Testis (tissue), 3 donors: ENCODE data around the gene OR51A4. TPM values are rescaled to one million over a fixed set of nuclear protein-coding genes. Genes with fewer than 3 reads are reported as not detected.

Source experiments
- DNase-seq: peaks from one replicate; pipeline ENCODE4 v3.0.0-alpha.2; 2019
- H3K27ac ChIP-seq, 2 donors: fragments of 200-600 bp; sonication (generic); one replicate each; pipeline ENCODE4 v1.5.1; 2019
- H3K27me3 ChIP-seq: fragments of 200-600 bp; sonication (generic); one replicate; pipeline ENCODE4 v1.5.1; 2019
- H3K36me3 ChIP-seq: fragments of 200-600 bp; sonication (generic); one replicate; pipeline ENCODE4 v1.5.1; 2017; ENCODE audit warnings: low read depth; ENCODE audit errors: missing control alignments
- H3K4me1 ChIP-seq: fragments of 200-600 bp; sonication (generic); one replicate; pipeline ENCODE4 v1.5.1; 2019
- H3K4me3 ChIP-seq, 2 donors: fragments of 200-600 bp; sonication (generic); one replicate each; pipeline ENCODE4 v1.5.1; 2017 to 2019
- H3K9me3 ChIP-seq: fragments of 200-600 bp; sonication (generic); one replicate; pipeline ENCODE4 v1.5.1; 2017
- CTCF ChIP-seq, 3 experiments: fragments of 450-650 bp in 2 of 3; fragments of 200-600 bp in 1 of 3; sonication (generic) in 1 of 3; IDR thresholded peaks; one replicate each; pipeline ENCODE4 v1.5.1; 2016 to 2019; ENCODE audit warnings: antibody characterized with exemption in 3 of 3, mild to moderate bottlenecking in 2 of 3, moderate library complexity in 1 of 3
- intact Hi-C: fragments of 100-400 bp; cut with DNase I; formaldehyde crosslinking; loops from one replicate; pipeline ENCODE4 v1.15.1; 2023; ENCODE audit warnings: low total_unique reads
- polyA plus RNA-seq: library from polyadenylated mRNA; stranded (reverse); fragments of 350-450 nt; fragmentation: Illumina TruSeq; extraction: RNeasy Lipid Tissue Mini Kit (QIAGEN cat#74804); gene quantifications from one replicate; pipeline ENCODE4 v1.2.3, GENCODE V29; 2014; ENCODE audit warnings: low read depth, low replicate concordance; ENCODE audit not compliant: insufficient read depth
- total RNA-seq, 2 donors: library from RNA; depleted of rRNA; stranded (reverse); fragments of >200 nt; gene quantifications; one replicate each; pipeline ENCODE4 v1.2.3, GENCODE V29; 2016

OR51A4 gene
- total and polyA plus RNA-seq, 3 donors from 2014 or later: not detected

GRCh38 chr11:4903484-4903883 lies 43.9 kb downstream of the OR51A4 start, which contains the start of gene OR51A7:
Gene OR51A7, plus strand, starts transcription at chr11:4903783. Its CDS starts 3,587 bp downstream, at chr11:4907370.
- no peak within 1 kb of the TSS for H3K27ac ChIP-seq
- no peaks in the 10 kb centered on the region for H3K27me3 ChIP-seq
- intact Hi-C loops: no loop called here
- TF ChIP-seq CTCF (IDR thresholded peaks at IDR 0.05): no peak
- H3K4me3 ChIP-seq: no peak within 1 kb of the TSS
- no peak for DNase-seq
- H3K9me3 ChIP-seq: no peaks in the 10 kb centered on the region
- no peaks in the 10 kb centered on the region for H3K36me3 ChIP-seq
- H3K4me1 ChIP-seq: no peaks in the 10 kb centered on the region

Other genes with a start within 250 kb of the OR51A4 start
- gene OR51E2, start 249.8 kb downstream of the OR51A4 start, total RNA-seq: under 1 TPM in 1 of 2 donors, not detected in 1; 0.47 TPM
- 0.17 TPM for gene OR51E2, start 249.8 kb downstream of the OR51A4 start, polyA plus RNA-seq
- under 1 TPM in 1 of 2 donors, not detected in 1; 0.55 TPM for gene MMP26, start 242.8 kb downstream of the OR51A4 start, total RNA-seq
- 1.1 TPM for gene MMP26, start 242.8 kb downstream of the OR51A4 start, polyA plus RNA-seq
- not detected for gene OR51F1, start 177.7 kb downstream of the OR51A4 start, total RNA-seq
- not detected for gene OR51F1, start 177.7 kb downstream of the OR51A4 start, polyA plus RNA-seq
- gene OR52R1, start 143.2 kb downstream of the OR51A4 start, total RNA-seq: not detected
- not detected for gene OR52R1, start 143.2 kb downstream of the OR51A4 start, polyA plus RNA-seq
- not detected for gene OR51F2, start 126.3 kb downstream of the OR51A4 start, total RNA-seq
- not detected for gene OR51F2, start 126.3 kb downstream of the OR51A4 start, polyA plus RNA-seq
- under 1 TPM in 1 of 2 donors, not detected in 1; 0.31 TPM for gene OR51S1, start 98.4 kb downstream of the OR51A4 start, total RNA-seq
- gene OR51S1, start 98.4 kb downstream of the OR51A4 start, polyA plus RNA-seq: not detected
- not detected for gene OR51T1, start 65.7 kb downstream of the OR51A4 start, total RNA-seq
- gene OR51T1, start 65.7 kb downstream of the OR51A4 start, polyA plus RNA-seq: not detected
- under 1 TPM; 0.24 to 0.62 TPM for gene OR51A7, start 43.8 kb downstream of the OR51A4 start, total RNA-seq
- gene OR51A7, start 43.8 kb downstream of the OR51A4 start, polyA plus RNA-seq: not detected
- gene OR51G2, start 28.3 kb downstream of the OR51A4 start, total RNA-seq: not detected
- gene OR51G2, start 28.3 kb downstream of the OR51A4 start, polyA plus RNA-seq: not detected
- gene OR51G1, start 23.3 kb downstream of the OR51A4 start, total RNA-seq: not detected
- gene OR51G1, start 23.3 kb downstream of the OR51A4 start, polyA plus RNA-seq: not detected
- not detected for gene OR51A2, start 8.1 kb upstream of the OR51A4 start, total RNA-seq
- gene OR51A2, start 8.1 kb upstream of the OR51A4 start, polyA plus RNA-seq: not detected
- not detected for gene OR51L1, start 47.2 kb upstream of the OR51A4 start, total RNA-seq
- gene OR51L1, start 47.2 kb upstream of the OR51A4 start, polyA plus RNA-seq: not detected
- not detected for gene OR52J3, start 98.9 kb upstream of the OR51A4 start, total RNA-seq
- gene OR52J3, start 98.9 kb upstream of the OR51A4 start, polyA plus RNA-seq: not detected
- under 1 TPM in 1 of 2 donors, not detected in 1; 0.37 TPM for gene OR52E2, start 112.0 kb upstream of the OR51A4 start, total RNA-seq
- gene OR52E2, start 112.0 kb upstream of the OR51A4 start, polyA plus RNA-seq: not detected
- gene OR52E1, start 122.0 kb upstream of the OR51A4 start, total RNA-seq: not detected
- gene OR52E1, start 122.0 kb upstream of the OR51A4 start, polyA plus RNA-seq: not detected
- gene OR52A5, start 190.8 kb upstream of the OR51A4 start, total RNA-seq: under 1 TPM; 0.37 to 0.55 TPM
- not detected for gene OR52A5, start 190.8 kb upstream of the OR51A4 start, polyA plus RNA-seq
- gene OR52A1, start 207.2 kb upstream of the OR51A4 start, total RNA-seq: under 1 TPM; 0.19 to 0.47 TPM
- not detected for gene OR52A1, start 207.2 kb upstream of the OR51A4 start, polyA plus RNA-seq